Cardiac muscle cell (in vitro differentiated cells and primary cell): ENCODE data around the gene TPSAB1. TPM values are rescaled to one million over a fixed set of nuclear protein-coding genes. Genes with fewer than 3 reads are reported as not detected.

Experiments
- DNase-seq, 2 donors: peaks; one replicate each; pipeline versions ENCODE4 v3.0.0 to v3.0.0-alpha.2; 2010 to 2017; ENCODE audit warnings: low read depth in 1 of 2, low spot score in 1 of 2
- H3K27ac ChIP-seq: fragments of 200-600 bp; sonication (generic); 2 replicates; pipeline ENCODE4 v1.5.1; 2016
- H3K27me3 ChIP-seq: fragments of 200-600 bp; sonication (generic); 2 replicates; pipeline ENCODE4 v1.6.0; 2016; ENCODE audit warnings: control low read depth
- H3K36me3 ChIP-seq: fragments of 200-600 bp; sonication (generic); 2 replicates; pipeline ENCODE4 v1.5.1; 2016; ENCODE audit warnings: control low read depth
- H3K4me1 ChIP-seq: fragments of 200-600 bp; sonication (generic); 2 replicates; pipeline ENCODE4 v1.8.1; 2017; ENCODE audit warnings: low read depth, mild to moderate bottlenecking, mixed run types
- H3K4me3 ChIP-seq: fragments of 200-600 bp; sonication (generic); 2 replicates; pipeline ENCODE4 v1.5.1; 2016; ENCODE audit warnings: mild to moderate bottlenecking
- H3K9me3 ChIP-seq: fragments of 200-600 bp; sonication (generic); 2 replicates; pipeline ENCODE4 v1.5.1; 2017; ENCODE audit warnings: low read depth, mild to moderate bottlenecking, control low read depth
- polyA plus RNA-seq: library from polyadenylated mRNA; unstranded; fragments of >200 nt; fragmentation: Nextera tagmentation; extraction: Ambion mirVana; gene quantifications from 2 replicates; pipeline ENCODE4 v1.2.1, GENCODE V29; 2016
- total RNA-seq: library from RNA; depleted of rRNA; stranded (reverse); fragments of >200 nt; gene quantifications from 2 replicates; pipeline ENCODE4 v1.2.3, GENCODE V29; 2016
- TF ChIP-seq, protein P1 (sequence below): IDR thresholded peaks from 2 replicates; pipeline ENCODE4 v1.5.1; 2012; ENCODE audit warnings: low read depth, mild to moderate bottlenecking, low read length

TPSAB1 gene
- total and polyA plus RNA-seq, 2 experiments from 2014 or later = not detected

- no peak overlapping the region for H3K27ac ChIP-seq
- H3K4me1 ChIP-seq = no peaks in the 10 kb centered on the region
- TF ChIP-seq, protein P1, sequence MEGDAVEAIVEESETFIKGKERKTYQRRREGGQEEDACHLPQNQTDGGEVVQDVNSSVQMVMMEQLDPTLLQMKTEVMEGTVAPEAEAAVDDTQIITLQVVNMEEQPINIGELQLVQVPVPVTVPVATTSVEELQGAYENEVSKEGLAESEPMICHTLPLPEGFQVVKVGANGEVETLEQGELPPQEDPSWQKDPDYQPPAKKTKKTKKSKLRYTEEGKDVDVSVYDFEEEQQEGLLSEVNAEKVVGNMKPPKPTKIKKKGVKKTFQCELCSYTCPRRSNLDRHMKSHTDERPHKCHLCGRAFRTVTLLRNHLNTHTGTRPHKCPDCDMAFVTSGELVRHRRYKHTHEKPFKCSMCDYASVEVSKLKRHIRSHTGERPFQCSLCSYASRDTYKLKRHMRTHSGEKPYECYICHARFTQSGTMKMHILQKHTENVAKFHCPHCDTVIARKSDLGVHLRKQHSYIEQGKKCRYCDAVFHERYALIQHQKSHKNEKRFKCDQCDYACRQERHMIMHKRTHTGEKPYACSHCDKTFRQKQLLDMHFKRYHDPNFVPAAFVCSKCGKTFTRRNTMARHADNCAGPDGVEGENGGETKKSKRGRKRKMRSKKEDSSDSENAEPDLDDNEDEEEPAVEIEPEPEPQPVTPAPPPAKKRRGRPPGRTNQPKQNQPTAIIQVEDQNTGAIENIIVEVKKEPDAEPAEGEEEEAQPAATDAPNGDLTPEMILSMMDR = no peak
- peaks cover 3% of the 10 kb centered on the region for H3K27me3 ChIP-seq
- no peaks in the 10 kb centered on the region for H3K9me3 ChIP-seq
- H3K36me3 ChIP-seq = no peaks in the 10 kb centered on the region
- DNase-seq = no peak
- no peak overlapping the region for H3K4me3 ChIP-seq
Observed at GRCh38 chr16:1277617-1278282, 37.2 kb downstream of the TPSAB1 start.

DNA sequence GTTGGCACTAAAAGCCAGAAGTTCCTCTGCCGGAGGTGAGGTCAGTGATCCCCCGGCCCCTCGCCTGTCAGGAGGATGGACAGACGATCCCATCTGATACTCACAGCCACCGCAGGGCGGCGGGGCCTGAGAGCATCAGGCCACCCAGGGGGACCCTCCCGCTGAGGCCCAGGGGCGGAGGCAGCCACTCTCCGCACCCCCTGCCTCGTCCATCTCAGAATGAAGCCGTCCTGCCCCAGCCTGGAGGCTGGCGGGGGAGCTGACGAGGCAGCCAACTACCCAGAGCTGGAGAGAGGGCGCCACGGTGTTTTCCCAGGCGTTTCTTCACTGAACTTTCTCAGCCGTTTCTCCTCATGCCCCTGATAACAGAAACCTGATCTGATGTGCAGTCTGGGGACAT lies 38.0 kb downstream of the TPSAB1 start:
- H3K9me3 ChIP-seq = no peaks in the 10 kb centered on the region
- H3K27ac ChIP-seq = no peak overlapping the region
- TF ChIP-seq, protein P1 = no peak
- no peak for DNase-seq
- H3K36me3 ChIP-seq = no peaks in the 10 kb centered on the region
- H3K4me1 ChIP-seq = no peaks in the 10 kb centered on the region
- no peaks in the 10 kb centered on the region for H3K27me3 ChIP-seq
- no peak overlapping the region for H3K4me3 ChIP-seq

DNA sequence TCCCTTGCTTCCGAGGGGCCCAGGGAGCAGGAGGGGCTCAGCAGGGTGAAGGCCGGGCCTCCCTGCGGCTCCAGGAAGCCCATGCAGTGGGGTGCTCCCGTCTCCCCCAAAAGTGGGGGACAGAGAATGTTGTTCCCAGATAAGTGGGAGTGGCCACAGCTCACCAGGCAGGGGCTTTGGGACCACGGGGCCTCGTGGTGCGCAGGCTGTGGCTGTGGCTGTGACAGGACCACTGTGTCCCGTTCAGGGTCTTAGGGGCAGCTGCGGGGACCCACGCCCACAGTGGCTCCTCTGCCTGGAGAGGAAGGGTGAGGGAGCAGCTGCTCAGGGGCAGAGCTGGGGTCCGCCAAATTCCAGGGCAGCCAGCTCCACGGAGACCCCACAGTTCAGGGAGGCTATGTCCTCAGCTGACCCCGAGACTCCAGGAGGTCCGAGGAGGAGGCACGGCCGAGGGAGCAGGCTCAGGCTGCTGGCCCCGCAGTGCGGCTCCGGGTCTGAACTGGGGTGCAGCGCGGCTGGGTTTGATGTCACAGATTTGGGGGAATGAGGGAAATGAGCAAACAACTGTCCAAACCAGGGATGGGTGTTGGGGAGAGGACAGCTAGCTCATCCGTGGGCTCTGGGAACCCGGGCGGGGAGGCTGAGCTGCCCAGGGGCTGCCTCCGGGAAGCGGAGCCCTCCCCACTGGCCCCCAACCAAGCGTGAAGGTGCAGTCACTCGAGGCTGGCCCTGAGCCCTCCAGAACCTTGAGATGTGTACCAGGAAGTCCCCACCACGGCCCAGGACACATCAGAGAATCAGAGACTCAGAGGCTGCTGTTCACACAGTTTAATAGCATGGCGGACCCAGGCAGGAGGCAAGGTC lies 38.8 kb downstream of the TPSAB1 start:
- Histone ChIP-seq H3K36me3 (no peaks in the 10 kb centered on the region), H3K9me3 (no peaks in the 10 kb centered on the region), H3K27ac (no peak overlapping the region), H3K4me1 (no peaks in the 10 kb centered on the region), H3K27me3 (no peaks in the 10 kb centered on the region), H3K4me3 (no peak overlapping the region)
- TF ChIP-seq, protein P1 = no peak
- DNase-seq = no peak

DNA sequence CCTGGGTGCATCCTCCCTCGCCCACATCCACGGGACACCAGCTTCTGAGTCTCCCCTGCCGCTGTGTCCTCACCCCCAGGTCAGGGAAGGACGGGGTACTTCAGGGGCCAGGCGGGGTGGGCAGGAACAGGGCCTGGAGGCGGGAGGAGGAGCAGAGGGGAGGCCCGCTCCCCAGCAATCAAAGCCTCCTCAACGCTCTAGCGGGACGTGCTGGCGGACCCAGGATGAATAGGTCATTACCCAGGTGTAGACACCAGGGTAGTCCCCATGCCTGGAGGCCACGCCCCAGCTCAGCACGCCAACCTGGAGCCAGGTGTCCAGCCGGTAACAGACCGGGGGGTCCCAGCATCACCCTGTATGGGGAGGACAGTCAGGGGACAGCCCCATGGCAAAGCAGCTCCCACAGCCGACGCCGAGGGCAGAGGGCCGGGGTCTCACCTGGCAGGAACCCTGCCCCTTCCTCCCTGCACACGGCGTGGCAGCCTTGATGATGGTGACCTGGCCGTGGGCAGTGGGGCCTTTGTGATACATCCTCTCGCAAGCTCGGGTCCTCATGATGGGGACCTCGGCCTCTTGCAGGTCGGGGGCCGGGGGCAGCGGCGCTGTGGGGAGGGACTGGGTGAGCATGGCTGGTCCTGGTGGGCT lies 39.6 kb downstream of the TPSAB1 start:
- Histone ChIP-seq H3K27ac (no peak overlapping the region), H3K4me1 (no peaks in the 10 kb centered on the region), H3K36me3 (no peaks in the 10 kb centered on the region), H3K9me3 (no peaks in the 10 kb centered on the region), H3K4me3 (no peak overlapping the region), H3K27me3 (no peaks in the 10 kb centered on the region)
- TF ChIP-seq, protein P1 = no peak
- DNase-seq = no peak

- no peak for DNase-seq
- TF ChIP-seq, protein P1 = no peak
Observed at GRCh38 chr16:1280783-1281182, 40.3 kb downstream of the TPSAB1 start.

More at GRCh38 chr16:1280783-1281182, 40.3 kb downstream of the TPSAB1 start:
- Histone ChIP-seq H3K4me1 (no peaks in the 10 kb centered on the region), H3K27ac (no peak overlapping the region), H3K27me3 (no peaks in the 10 kb centered on the region), H3K36me3 (no peaks in the 10 kb centered on the region), H3K4me3 (no peak overlapping the region), H3K9me3 (no peaks in the 10 kb centered on the region)
